Vagina (tissue), 2 donors: Measurements from ENCODE around the gene KHDC3L. TPM values are rescaled to one million over a fixed set of nuclear protein-coding genes. Genes with fewer than 3 reads are reported as not detected.

Experiments used
- DNase-seq, 2 donors: peaks; one replicate each; pipeline ENCODE4 v3.0.0-alpha.2; 2017; ENCODE audit errors: extremely low spot score in 2 of 2
- H3K27ac ChIP-seq: fragments of 200-600 bp; sonication (generic); one replicate; pipeline ENCODE4 v1.5.1; 2019
- H3K27me3 ChIP-seq: fragments of 200-600 bp; sonication (generic); one replicate; pipeline ENCODE4 v1.5.1; 2019
- H3K36me3 ChIP-seq, 2 donors: fragments of 200-600 bp; sonication (generic); one replicate each; pipeline ENCODE4 v1.5.1; 2017 to 2019
- H3K4me1 ChIP-seq: fragments of 200-600 bp; sonication (generic); one replicate; pipeline ENCODE4 v1.5.1; 2019
- H3K4me3 ChIP-seq, 2 donors: fragments of 200-600 bp; sonication (generic); 1 replicate in 1 of 2; 2 replicates in 1 of 2; pipeline ENCODE4 v1.5.1; 2016 to 2019
- H3K9me3 ChIP-seq: fragments of 200-600 bp; sonication (generic); one replicate; pipeline ENCODE4 v1.5.1; 2019
- CTCF ChIP-seq, 3 experiments: fragments of 450-650 bp in 2 of 3; fragments of 200-600 bp in 1 of 3; sonication (generic) in 1 of 3; IDR thresholded peaks; one replicate each; pipeline ENCODE4 v1.5.1; 2017 to 2019; ENCODE audit warnings: antibody characterized with exemption in 3 of 3, mild to moderate bottlenecking in 2 of 3, moderate library complexity in 2 of 3
- POLR2A ChIP-seq, 2 donors: fragments of 450-650 bp; IDR thresholded peaks; one replicate each; pipeline ENCODE4 v1.6.1; 2017; ENCODE audit warnings: antibody characterized with exemption in 2 of 2, mild to moderate bottlenecking in 2 of 2, moderate library complexity in 2 of 2
- POLR2AphosphoS5 ChIP-seq, 2 donors: sonication (generic); formaldehyde crosslinking; IDR thresholded peaks; one replicate each; pipeline ENCODE4 v1.9.0; 2017; ENCODE audit warnings: antibody characterized with exemption in 2 of 2, mild to moderate bottlenecking in 2 of 2, low read depth in 1 of 2; ENCODE audit not compliant: insufficient read depth in 1 of 2
- intact Hi-C: fragments of 100-400 bp; cut with DNase I; formaldehyde crosslinking; loops from one replicate; pipeline ENCODE4 v1.15.1; 2023
- small RNA-seq: library from RNA; depleted of rRNA; stranded (forward); fragments of <200 nt; gene quantifications from one replicate; pipeline ENCODE3, GENCODE V24; 2016
- total RNA-seq: library from RNA; depleted of rRNA; stranded (reverse); fragments of >200 nt; gene quantifications from one replicate; pipeline ENCODE4 v1.2.3, GENCODE V29; 2016

The KHDC3L gene
- total RNA-seq, 1 donor from 2014 or later = not detected

GRCh38 chr6:73395875-73396274 lies 33.4 kb downstream of the KHDC3L start:
- Histone ChIP-seq H3K36me3 (no peaks in the 10 kb centered on the region), H3K9me3 (no peaks in the 10 kb centered on the region), H3K27me3 (no peaks in the 10 kb centered on the region), H3K4me3 (no peak overlapping the region), H3K27ac (no peak overlapping the region), H3K4me1 (no peaks in the 10 kb centered on the region)
- TF ChIP-seq POLR2A (IDR thresholded peaks at IDR 0.05) (no peak), CTCF (IDR thresholded peaks at IDR 0.05) (no peak)
- no peak for DNase-seq
- intact Hi-C loops = no loop called here

- Histone ChIP-seq H3K4me3 (no peak overlapping the region), H3K27me3 (no peaks in the 10 kb centered on the region), H3K36me3 (no peaks in the 10 kb centered on the region), H3K9me3 (no peaks in the 10 kb centered on the region), H3K27ac (no peak overlapping the region), H3K4me1 (no peaks in the 10 kb centered on the region)
- DNase-seq = no peak
- intact Hi-C loops = no loop called here
- TF ChIP-seq POLR2AphosphoS5 (IDR thresholded peaks at IDR 0.05; ENCODE audit: insufficient read depth in 1 of 2, low read depth in 1 of 2) (no peak), CTCF (IDR thresholded peaks at IDR 0.05) (no peak), POLR2A (IDR thresholded peaks at IDR 0.05) (no peak)
Measured at GRCh38 chr6:73400656-73401055, 38.2 kb downstream of the KHDC3L start.

DNA sequence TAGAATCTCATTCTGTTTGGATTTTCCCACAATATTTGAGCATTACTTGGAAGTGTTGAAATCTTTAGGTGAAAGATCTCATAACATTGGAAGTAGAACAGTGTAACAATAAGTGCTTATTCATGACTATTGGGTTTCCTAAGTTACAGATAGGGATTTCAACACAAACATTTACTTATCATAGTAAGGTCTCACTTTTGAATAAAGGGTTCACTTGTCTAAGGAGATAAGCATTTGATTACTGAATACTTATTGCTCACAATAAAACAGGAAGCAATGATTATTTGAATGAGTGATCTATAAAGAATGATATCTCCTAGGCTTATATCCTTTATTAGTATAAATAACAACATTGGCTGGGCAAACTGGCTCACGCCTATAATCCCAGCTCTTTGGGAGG lies 46.9 kb downstream of the KHDC3L start:
- TF ChIP-seq POLR2A (IDR thresholded peaks at IDR 0.05) (no peak), CTCF (IDR thresholded peaks at IDR 0.05) (no peak), POLR2AphosphoS5 (IDR thresholded peaks at IDR 0.05; ENCODE audit: insufficient read depth in 1 of 2, low read depth in 1 of 2) (no peak)
- no peaks in the 10 kb centered on the region for H3K36me3 ChIP-seq
- H3K27me3 ChIP-seq = no peaks in the 10 kb centered on the region
- intact Hi-C loops = no loop called here
- no peak for DNase-seq
- H3K4me1 ChIP-seq = no peaks in the 10 kb centered on the region
- H3K4me3 ChIP-seq = no peak overlapping the region
- no peak overlapping the region for H3K27ac ChIP-seq
- no peaks in the 10 kb centered on the region for H3K9me3 ChIP-seq

GRCh38 chr6:73413102-73413501 lies 50.6 kb downstream of the KHDC3L start:
- no peak overlapping the region for H3K4me3 ChIP-seq
- no peak for DNase-seq
- H3K27me3 ChIP-seq = no peaks in the 10 kb centered on the region
- TF ChIP-seq POLR2AphosphoS5 (IDR thresholded peaks at IDR 0.05; ENCODE audit: insufficient read depth in 1 of 2, low read depth in 1 of 2) (no peak), POLR2A (IDR thresholded peaks at IDR 0.05) (no peak), CTCF (IDR thresholded peaks at IDR 0.05) (no peak)
- no peak overlapping the region for H3K27ac ChIP-seq
- H3K4me1 ChIP-seq = no peaks in the 10 kb centered on the region
- H3K36me3 ChIP-seq = no peaks in the 10 kb centered on the region
- intact Hi-C loops = no loop called here
- H3K9me3 ChIP-seq = no peaks in the 10 kb centered on the region

Small RNAs within 50 kb of the gene (small RNA-seq; reads per million reads assigned to genes)
- 0.43 reads per million for gene RPL39P3

Other genes starting within 250 kb of the KHDC3L start
- not detected for gene KHDC1L, start 137.2 kb upstream of the KHDC3L start, total RNA-seq
- gene KHDC1, start 99.5 kb upstream of the KHDC3L start, total RNA-seq = 0.98 TPM
- not detected for gene DPPA5, start 8.4 kb upstream of the KHDC3L start, total RNA-seq
- gene OOEP, start 7.2 kb downstream of the KHDC3L start, total RNA-seq = not detected
- gene DDX43, start 32.2 kb downstream of the KHDC3L start, total RNA-seq = 0.49 TPM
- gene CGAS, start 89.6 kb downstream of the KHDC3L start, total RNA-seq = 8.3 TPM
- 26.0 TPM for gene MTO1, start 99.1 kb downstream of the KHDC3L start, total RNA-seq
- 8,108 TPM for gene EEF1A1, start 158.4 kb downstream of the KHDC3L start, total RNA-seq